BLaER1 treated with 17β-estradiol and CSF1 and Interleukin-3, amounts not matched to agents 10 nM and 100 nM (cell line): Measurements from ENCODE around the gene OMG.
"Not testable (repeated sequence)": the region's sequence is repeated elsewhere in the genome, so short reads cannot be mapped to it uniquely, and the experiment has no call there.

Experiments used
- H3K27ac ChIP-seq, 11 experiments: shearing (Covaris generic); formaldehyde crosslinking; 2 replicates each; pipeline ENCODE4 v1.8.1; 2022
- H3K27me3 ChIP-seq, 11 experiments: shearing (Covaris generic); formaldehyde crosslinking; 2 replicates each; pipeline ENCODE4 v1.8.1; 2022
- H3K36me3 ChIP-seq, 11 experiments: shearing (Covaris generic); formaldehyde crosslinking; 2 replicates each; pipeline ENCODE4 v1.8.1; 2022
- H3K4me1 ChIP-seq, 10 experiments: shearing (Covaris generic); formaldehyde crosslinking; 2 replicates each; pipeline ENCODE4 v1.8.1; 2022
- H3K4me2 ChIP-seq, 11 experiments: shearing (Covaris generic); formaldehyde crosslinking; 2 replicates each; pipeline ENCODE4 v1.8.1; 2022
- H3K4me3 ChIP-seq, 10 experiments: shearing (Covaris generic); formaldehyde crosslinking; 2 replicates each; pipeline ENCODE4 v1.8.1; 2022
- H3K9ac ChIP-seq, 11 experiments: shearing (Covaris generic); formaldehyde crosslinking; 2 replicates each; pipeline ENCODE4 v1.8.1; 2022
- H3K9me3 ChIP-seq, 11 experiments: shearing (Covaris generic); formaldehyde crosslinking; replicated peaks in 1 of 11; 2 replicates each; pipeline ENCODE4 v1.8.1; 2022
- H4K20me1 ChIP-seq, 11 experiments: shearing (Covaris generic); formaldehyde crosslinking; 2 replicates each; pipeline ENCODE4 v1.8.1; 2022
- Cebpa-rat ChIP-seq, 11 experiments: shearing (Covaris generic); IDR thresholded peaks; 2 replicates each; pipeline ENCODE4 v1.8.1; 2022

Gene OMG

DNA sequence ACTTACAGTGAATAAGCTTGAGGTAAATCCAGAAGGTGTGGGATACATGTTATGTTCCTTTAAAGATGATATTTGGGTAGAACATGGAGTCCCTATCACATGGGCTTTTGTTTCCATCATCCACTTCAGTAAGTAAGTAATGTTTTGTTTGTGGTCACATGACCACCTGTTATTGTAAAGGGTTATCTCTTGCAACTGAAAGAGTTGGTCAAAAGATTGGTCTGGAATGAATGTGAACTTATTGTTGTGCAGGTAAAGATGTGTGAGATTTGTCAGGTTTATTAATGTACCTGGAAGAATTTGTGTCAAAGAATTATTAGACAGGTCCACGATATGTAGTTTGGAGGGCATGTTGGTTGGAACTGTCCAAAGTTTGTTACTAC is 1.6 kb downstream of the OMG start:
- H3K4me3 ChIP-seq = no peak overlapping the region
- H3K27me3 ChIP-seq = no peaks in the 10 kb centered on the region
- peaks cover 0 to 2% (median 0%) of the 10 kb centered on the region in 11 experiments; a peak in 2 of 22 replicates for H4K20me1 ChIP-seq
- no peaks in the 10 kb centered on the region for H3K9me3 ChIP-seq
- no peak overlapping the region for H3K9ac ChIP-seq
- no peak for TF ChIP-seq Cebpa-rat (IDR thresholded peaks at IDR 0.05)
- H3K4me2 ChIP-seq = peak overlapping the region in 4 of 11 experiments; percentile 40 to 65 (median 51); a peak in 8 of 22 replicates
- H3K36me3 ChIP-seq = peaks cover 0 to 47% (median 6%) of the 10 kb centered on the region in 11 experiments; a peak in 12 of 22 replicates
- H3K4me1 ChIP-seq = peaks cover 0 to 20% (median 11%) of the 10 kb centered on the region in 10 experiments; a peak in 11 of 20 replicates
- peak overlapping the region in 3 of 11 experiments; percentile 2 to 14 (median 3); a peak in 2 of 22 replicates for H3K27ac ChIP-seq

DNA sequence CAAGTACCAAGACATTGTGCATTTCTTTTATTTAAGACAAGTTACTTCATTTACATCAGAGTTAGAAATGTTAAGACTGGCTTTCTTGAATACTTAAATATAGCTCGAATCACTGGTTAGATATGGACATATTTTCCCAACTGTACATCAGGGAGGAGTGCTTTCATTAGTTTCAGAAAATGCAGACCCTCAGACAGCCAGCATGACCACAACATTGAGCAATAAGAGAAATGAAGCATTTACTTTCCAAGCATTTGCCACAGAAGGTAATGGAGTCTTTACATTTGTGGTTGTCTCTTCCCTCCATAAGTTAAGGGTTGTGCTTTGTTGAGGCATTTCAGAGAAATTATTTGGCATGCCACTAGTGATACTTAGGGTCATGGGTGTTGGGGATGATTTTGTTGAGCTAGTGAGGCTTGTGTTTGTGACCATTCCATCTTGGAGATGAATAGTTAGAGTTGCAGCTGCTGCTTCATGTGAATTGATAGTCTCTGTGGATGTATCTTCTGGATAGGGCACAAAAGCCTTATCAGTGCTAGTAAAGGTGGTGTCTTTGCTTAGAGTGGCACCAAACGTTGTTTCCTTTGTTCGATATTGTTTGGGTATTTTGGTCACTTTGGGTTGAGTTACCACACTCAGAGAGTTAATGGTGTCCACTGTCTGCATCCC is 2.1 kb downstream of the OMG start:
- TF ChIP-seq Cebpa-rat (IDR thresholded peaks at IDR 0.05) = peak in 2 of 11 experiments; percentile 37 to 65; a peak in 4 of 22 replicates
- Histone ChIP-seq H4K20me1 (no peaks in the 10 kb centered on the region; a peak in 1 of 22 replicates), H3K36me3 (peaks cover 0 to 45% (median 6%) of the 10 kb centered on the region in 11 experiments; a peak in 12 of 22 replicates), H3K27me3 (no peaks in the 10 kb centered on the region), H3K4me1 (peaks cover 0 to 20% (median 11%) of the 10 kb centered on the region in 10 experiments; a peak in 13 of 20 replicates), H3K4me3 (no peak overlapping the region), H3K4me2 (peak overlapping the region in 7 of 11 experiments; percentile 14 to 65 (median 45); a peak in 11 of 22 replicates), H3K9ac (no peak overlapping the region), H3K9me3 (no peaks in the 10 kb centered on the region), H3K27ac (peak overlapping the region in 4 of 11 experiments; percentile 2 to 14 (median 2); a peak in 2 of 22 replicates)

DNA sequence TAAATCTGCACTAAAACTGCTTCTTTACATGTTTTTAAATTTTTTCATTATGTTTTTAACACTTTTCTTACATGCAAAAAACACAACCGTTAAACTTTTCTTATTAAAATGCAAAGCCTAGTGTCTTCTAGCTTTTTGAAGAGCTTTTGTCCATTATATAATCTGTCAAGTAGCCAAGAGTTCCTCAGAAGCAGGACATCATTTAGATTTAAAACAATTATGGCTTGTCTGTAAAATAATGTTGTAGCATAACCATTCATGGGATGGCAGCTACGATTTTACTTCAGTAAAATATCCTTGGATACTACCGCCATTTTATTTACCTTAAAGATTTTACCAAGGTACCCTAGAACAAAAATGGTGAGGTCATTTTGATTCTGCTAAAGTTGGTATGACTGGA is 2.8 kb downstream of the OMG start:
- Histone ChIP-seq H3K4me2 (peak overlapping the region in 4 of 11 experiments; percentile 4 to 57 (median 42); a peak in 7 of 22 replicates), H3K27me3 (no peaks in the 10 kb centered on the region), H3K36me3 (peaks cover 0 to 50% (median 6%) of the 10 kb centered on the region in 11 experiments; a peak in 12 of 22 replicates), H3K4me1 (peaks cover 0 to 20% (median 11%) of the 10 kb centered on the region in 10 experiments; a peak in 13 of 20 replicates), H4K20me1 (no peaks in the 10 kb centered on the region; a peak in 1 of 22 replicates), H3K4me3 (no peak overlapping the region), H3K9me3 (no peaks in the 10 kb centered on the region), H3K9ac (no peak overlapping the region), H3K27ac (no peak overlapping the region)
- TF ChIP-seq Cebpa-rat (IDR thresholded peaks at IDR 0.05) = no peak

DNA sequence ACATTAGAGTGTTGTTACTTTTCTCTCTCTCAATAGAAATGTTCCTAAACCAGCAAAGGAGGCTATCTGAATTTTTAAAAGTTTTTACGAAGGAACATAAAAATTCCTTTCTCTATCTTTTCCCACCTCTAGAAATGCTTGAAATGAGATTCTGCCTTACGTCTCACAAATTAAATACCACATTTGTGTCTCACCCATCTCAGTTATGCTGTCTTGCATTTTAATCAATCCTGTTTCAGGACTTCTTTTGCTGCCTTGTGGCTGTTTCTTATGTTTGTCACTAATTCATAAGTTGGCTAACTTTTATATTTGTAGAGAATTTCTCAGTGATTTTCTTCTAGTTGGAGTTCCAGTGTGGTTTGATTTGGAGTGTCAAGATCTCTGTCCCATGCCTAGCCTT is 3.5 kb downstream of the OMG start:
- no peak for TF ChIP-seq Cebpa-rat (IDR thresholded peaks at IDR 0.05)

DNA sequence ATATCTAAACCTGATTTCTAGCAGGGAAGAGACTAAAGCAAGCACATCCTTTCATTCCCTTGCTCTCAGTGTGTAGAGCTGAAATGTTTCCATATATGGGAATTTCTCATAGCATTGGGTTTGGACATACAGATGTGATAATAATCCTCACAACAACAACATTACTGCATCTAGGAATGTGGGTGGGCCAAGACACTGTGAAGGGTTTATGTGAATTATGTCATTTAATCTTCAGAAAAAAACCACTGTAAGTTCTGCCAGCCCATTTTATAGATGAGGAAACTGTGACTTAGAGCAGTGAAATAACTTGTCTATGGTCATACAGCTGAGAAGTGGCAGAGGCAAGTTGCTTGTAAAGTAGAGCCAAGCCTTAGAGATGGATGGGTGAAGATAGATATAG is 5.2 kb downstream of the OMG start:
- Histone ChIP-seq H3K9ac (no peak overlapping the region), H3K9me3 (no peaks in the 10 kb centered on the region), H3K4me2 (no peak overlapping the region), H3K27ac (no peak overlapping the region), H3K27me3 (no peaks in the 10 kb centered on the region), H3K36me3 (peaks cover 0 to 68% (median 10%) of the 10 kb centered on the region in 11 experiments; a peak in 20 of 22 replicates), H4K20me1 (no peaks in the 10 kb centered on the region; a peak in 1 of 22 replicates), H3K4me3 (no peak overlapping the region), H3K4me1 (peaks cover 0 to 20% (median 11%) of the 10 kb centered on the region in 10 experiments; a peak in 13 of 20 replicates)
- no peak for TF ChIP-seq Cebpa-rat (IDR thresholded peaks at IDR 0.05)

More for the DNA sequence above, 3.5 kb downstream of the OMG start:
- Histone ChIP-seq H3K36me3 (peaks cover 0 to 56% (median 6%) of the 10 kb centered on the region in 11 experiments; a peak in 12 of 22 replicates), H3K9me3 (no peaks in the 10 kb centered on the region), H3K27me3 (no peaks in the 10 kb centered on the region), H3K4me1 (peaks cover 0 to 20% (median 11%) of the 10 kb centered on the region in 10 experiments; a peak in 13 of 20 replicates), H3K27ac (no peak overlapping the region), H3K9ac (no peak overlapping the region), H4K20me1 (no peaks in the 10 kb centered on the region; a peak in 1 of 22 replicates), H3K4me3 (no peak overlapping the region), H3K4me2 (no peak overlapping the region)

DNA sequence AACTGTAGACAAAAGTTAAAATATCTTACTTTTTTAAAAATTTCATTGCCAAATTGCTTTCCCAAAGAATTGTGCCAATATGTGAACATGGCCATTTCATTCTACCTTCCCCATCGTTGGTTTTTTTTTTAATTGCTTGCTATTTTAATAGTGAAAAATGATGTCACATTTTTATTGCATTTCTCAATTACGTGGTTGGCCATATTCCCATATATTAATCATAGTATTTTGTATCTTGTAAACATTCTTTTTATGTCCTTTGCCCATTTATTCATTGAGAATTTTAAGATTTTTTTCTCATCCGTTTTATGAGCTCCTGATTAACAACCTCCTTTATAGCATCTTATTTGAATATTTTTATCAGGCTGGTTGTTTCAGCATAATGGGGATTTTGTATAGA is 7.2 kb downstream of the OMG start:
- Histone ChIP-seq H3K36me3 (peaks cover 0 to 76% (median 10%) of the 10 kb centered on the region in 11 experiments; a peak in 20 of 22 replicates), H4K20me1 (no peaks in the 10 kb centered on the region), H3K27me3 (no peaks in the 10 kb centered on the region), H3K4me1 (peaks cover 0 to 13% (median 6%) of the 10 kb centered on the region in 10 experiments; a peak in 13 of 20 replicates), H3K9ac (no peak overlapping the region), H3K9me3 (no peaks in the 10 kb centered on the region), H3K27ac (no peak overlapping the region; a peak in 1 of 22 replicates), H3K4me3 (no peak overlapping the region), H3K4me2 (no peak overlapping the region; a peak in 1 of 22 replicates)
- no peak for TF ChIP-seq Cebpa-rat (IDR thresholded peaks at IDR 0.05)

DNA sequence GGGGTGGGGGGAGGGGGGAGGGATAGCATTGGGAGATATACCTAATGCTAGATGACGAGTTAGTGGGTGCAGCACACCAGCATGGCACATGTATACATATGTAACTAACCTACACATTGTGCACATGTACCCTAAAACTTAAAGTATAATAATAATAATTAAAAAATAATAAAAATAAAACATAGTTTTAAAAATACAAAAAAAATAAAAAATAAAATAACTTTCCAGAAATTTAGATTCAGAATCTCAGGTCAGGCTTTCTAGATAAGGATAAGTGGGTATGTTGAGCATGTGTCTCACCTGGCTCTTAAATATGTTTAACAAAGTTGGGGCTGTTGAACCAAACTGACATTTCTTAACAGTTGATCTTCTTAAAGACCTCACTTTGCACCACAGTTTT is 9.1 kb downstream of the OMG start:
- H3K4me1 ChIP-seq, H3K4me3 ChIP-seq, H3K9me3 ChIP-seq, H3K9ac ChIP-seq, H3K27ac ChIP-seq, H3K27me3 ChIP-seq, H3K4me2 ChIP-seq, H4K20me1 ChIP-seq: not testable (repeated sequence)
- peaks cover 0 to 84% (median 16%) of the 10 kb centered on the region in 11 experiments; a peak in 21 of 22 replicates for H3K36me3 ChIP-seq

DNA sequence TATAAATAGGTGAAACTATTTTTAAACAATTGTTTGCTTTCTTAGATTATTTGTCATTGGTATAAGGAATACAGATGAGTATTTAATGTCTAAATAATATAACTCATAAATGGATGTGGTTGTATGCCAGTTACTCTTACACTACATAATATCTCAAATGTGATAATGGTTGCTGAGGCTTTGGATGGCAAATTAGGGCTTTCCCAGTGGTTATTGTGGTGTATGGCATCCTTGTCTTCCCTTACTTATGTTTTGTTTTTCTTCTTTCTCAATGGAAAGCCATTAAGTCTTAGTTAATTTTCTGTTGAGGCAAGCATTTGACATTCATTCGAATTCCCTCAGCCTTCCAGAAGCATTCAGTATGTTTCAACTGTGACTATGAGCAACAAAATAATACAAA is 10.5 kb downstream of the OMG start:
- peaks cover 11 to 85% (median 25%) of the 10 kb centered on the region in 11 experiments; a peak in 21 of 22 replicates for H3K36me3 ChIP-seq
- no peaks in the 10 kb centered on the region for H3K27me3 ChIP-seq
- H3K9ac ChIP-seq = no peak overlapping the region
- H3K27ac ChIP-seq = no peak overlapping the region
- no peak for TF ChIP-seq Cebpa-rat (IDR thresholded peaks at IDR 0.05)
- 0 out of 22 replicates have a peak, but pooled peaks cover 0 to 5% (median 0%) of the 10 kb centered on the region in 11 experiments for H3K9me3 ChIP-seq
- H3K4me1 ChIP-seq = peaks cover 0 to 7% (median 0%) of the 10 kb centered on the region in 10 experiments; a peak in 2 of 20 replicates
- H4K20me1 ChIP-seq = no peaks in the 10 kb centered on the region
- H3K4me3 ChIP-seq = no peak overlapping the region
- H3K4me2 ChIP-seq = no peak overlapping the region

DNA sequence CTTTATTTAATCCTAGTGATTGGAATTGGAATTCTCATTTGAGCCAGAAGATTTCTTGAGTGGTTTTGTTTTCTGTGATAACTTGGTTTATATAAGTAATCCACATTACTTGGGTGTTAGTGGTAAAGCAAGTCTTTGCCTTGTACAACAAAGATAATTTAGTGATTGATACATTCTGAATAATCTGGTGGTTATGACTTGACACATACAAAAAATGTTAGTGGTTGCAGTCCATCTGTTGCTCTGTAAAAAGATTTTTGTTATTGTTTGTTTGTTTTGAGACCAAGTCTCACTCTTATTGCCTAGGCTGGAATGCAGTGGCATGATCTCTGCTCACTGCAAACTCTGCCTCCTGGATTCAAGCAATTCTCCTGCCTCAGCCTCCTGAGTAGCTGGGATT is 13.2 kb downstream of the OMG start:
- no peaks in the 10 kb centered on the region for H4K20me1 ChIP-seq
- no peak overlapping the region for H3K27ac ChIP-seq
- H3K4me1 ChIP-seq = no peaks in the 10 kb centered on the region
- no peak overlapping the region for H3K4me3 ChIP-seq
- no peak overlapping the region for H3K9ac ChIP-seq
- H3K4me2 ChIP-seq = no peak overlapping the region
- H3K36me3 ChIP-seq = peaks cover 19 to 93% (median 42%) of the 10 kb centered on the region in 11 experiments; a peak in 20 of 22 replicates
- H3K9me3 ChIP-seq = 0 out of 22 replicates have a peak, but pooled peaks cover 0 to 5% (median 0%) of the 10 kb centered on the region in 11 experiments
- H3K27me3 ChIP-seq = no peaks in the 10 kb centered on the region
- no peak for TF ChIP-seq Cebpa-rat (IDR thresholded peaks at IDR 0.05)
